Spinal cord (tissue), 10 donors: ENCODE data around the gene INTS7. TPM values are rescaled to one million over a fixed set of nuclear protein-coding genes. Genes with fewer than 3 reads are reported as not detected.

Source experiments
- DNase-seq, 6 donors: peaks; one replicate each; pipeline versions ENCODE4 v3.0.0 to v3.0.0-alpha.2; 2013 to 2015; ENCODE audit warnings: low spot score in 6 of 6, low read depth in 4 of 6
- H3K27ac ChIP-seq: one replicate; pipeline ENCODE4 v1.5.1; 2013; ENCODE audit warnings: low read depth, low read length, control low read depth
- H3K27me3 ChIP-seq: one replicate; pipeline ENCODE4 v1.6.1; 2013; ENCODE audit warnings: low read length; ENCODE audit not compliant: control insufficient read depth, insufficient read depth
- H3K36me3 ChIP-seq: one replicate; pipeline ENCODE4 v1.6.1; 2013; ENCODE audit warnings: low read length; ENCODE audit not compliant: control insufficient read depth, insufficient read depth
- H3K4me1 ChIP-seq: one replicate; pipeline ENCODE4 v1.6.1; 2013; ENCODE audit warnings: low read length; ENCODE audit not compliant: control insufficient read depth, insufficient read depth
- H3K4me3 ChIP-seq: one replicate; pipeline ENCODE4 v1.5.1; 2013; ENCODE audit warnings: low read depth, low read length, control low read depth
- H3K9me3 ChIP-seq: one replicate; pipeline ENCODE4 v1.6.1; 2013; ENCODE audit warnings: low read length; ENCODE audit not compliant: control insufficient read depth, insufficient read depth
- WGBS: methylation state at CpG from one replicate; pipeline ENCODE4 v1.1.5; 2013; ENCODE audit warnings: missing lambda C conversion rate; ENCODE audit not compliant: insufficient coverage; 5-methylcytosine and 5-hydroxymethylcytosine counted together
- long read RNA-seq, 4 donors: transcript quantifications; one replicate each; lab custom pipeline, GENCODE V29; 2026
- polyA plus RNA-seq, 2 donors: library from polyadenylated mRNA; unstranded; fragments of 120-200 nt; gene quantifications; one replicate each; pipeline ENCODE4 v1.2.1, GENCODE V29; 2013; ENCODE audit not compliant: insufficient read length in 2 of 2
- total RNA-seq, 2 donors: library from RNA; depleted of rRNA in 1 of 2; stranded (reverse); fragments of 120-200 nt in 1 of 2; fragments of >200 nt in 1 of 2; gene quantifications; one replicate each; pipeline versions ENCODE4 v1.2.3 to v1.2.4, GENCODE V29; 2013 to 2014
- donor health status: healthy.

The INTS7 gene, protein sequence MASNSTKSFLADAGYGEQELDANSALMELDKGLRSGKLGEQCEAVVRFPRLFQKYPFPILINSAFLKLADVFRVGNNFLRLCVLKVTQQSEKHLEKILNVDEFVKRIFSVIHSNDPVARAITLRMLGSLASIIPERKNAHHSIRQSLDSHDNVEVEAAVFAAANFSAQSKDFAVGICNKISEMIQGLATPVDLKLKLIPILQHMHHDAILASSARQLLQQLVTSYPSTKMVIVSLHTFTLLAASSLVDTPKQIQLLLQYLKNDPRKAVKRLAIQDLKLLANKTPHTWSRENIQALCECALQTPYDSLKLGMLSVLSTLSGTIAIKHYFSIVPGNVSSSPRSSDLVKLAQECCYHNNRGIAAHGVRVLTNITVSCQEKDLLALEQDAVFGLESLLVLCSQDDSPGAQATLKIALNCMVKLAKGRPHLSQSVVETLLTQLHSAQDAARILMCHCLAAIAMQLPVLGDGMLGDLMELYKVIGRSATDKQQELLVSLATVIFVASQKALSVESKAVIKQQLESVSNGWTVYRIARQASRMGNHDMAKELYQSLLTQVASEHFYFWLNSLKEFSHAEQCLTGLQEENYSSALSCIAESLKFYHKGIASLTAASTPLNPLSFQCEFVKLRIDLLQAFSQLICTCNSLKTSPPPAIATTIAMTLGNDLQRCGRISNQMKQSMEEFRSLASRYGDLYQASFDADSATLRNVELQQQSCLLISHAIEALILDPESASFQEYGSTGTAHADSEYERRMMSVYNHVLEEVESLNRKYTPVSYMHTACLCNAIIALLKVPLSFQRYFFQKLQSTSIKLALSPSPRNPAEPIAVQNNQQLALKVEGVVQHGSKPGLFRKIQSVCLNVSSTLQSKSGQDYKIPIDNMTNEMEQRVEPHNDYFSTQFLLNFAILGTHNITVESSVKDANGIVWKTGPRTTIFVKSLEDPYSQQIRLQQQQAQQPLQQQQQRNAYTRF
- total RNA-seq, result 10 to 100 TPM; 17.7 to 22.5 TPM
- polyA plus RNA-seq, result 10 to 100 TPM; 12.8 to 17.5 TPM
- long read RNA-seq, donor 1, full-length matches to known transcripts, result 1 of 1 reads
- long read RNA-seq, donor 1, partial matches to known transcripts, result 0 of 1 reads
- long read RNA-seq, donor 1, other reads (novel, unspliced or antisense), result 0 of 1 reads
- long read RNA-seq, donor 2, partial matches to known transcripts, result 0 of 1 reads
- long read RNA-seq, donor 2, other reads (novel, unspliced or antisense), result 0 of 1 reads
- long read RNA-seq, donor 3, result 0 reads
- long read RNA-seq, donor 4, partial matches to known transcripts, result 11 of 11 reads
- long read RNA-seq, donor 4, other reads (novel, unspliced or antisense), result 0 of 11 reads

GRCh38 chr1:212035123-212035834, at the start of gene INTS7, which contains the start of gene DTL:
INTS7 (minus strand) TSS chr1:212035557; CDS start chr1:212035437, 120 bp downstream.
DTL (plus strand) TSS chr1:212035748; CDS start chr1:212035891, 143 bp downstream.
- under 1% methylated on average over 53 of the region's 53 CpGs for WGBS
- peak; percentile 99 to 100 (median 100) for DNase-seq
- Histone ChIP-seq H3K36me3 (no peaks in the 10 kb centered on the region), H3K27ac (peak within 1 kb of the TSS; percentile 99), H3K4me1 (peaks cover 8% of the 10 kb centered on the region), H3K9me3 (no peaks in the 10 kb centered on the region), H3K4me3 (peak within 1 kb of the TSS; percentile 81), H3K27me3 (no peaks in the 10 kb centered on the region)

DNA sequence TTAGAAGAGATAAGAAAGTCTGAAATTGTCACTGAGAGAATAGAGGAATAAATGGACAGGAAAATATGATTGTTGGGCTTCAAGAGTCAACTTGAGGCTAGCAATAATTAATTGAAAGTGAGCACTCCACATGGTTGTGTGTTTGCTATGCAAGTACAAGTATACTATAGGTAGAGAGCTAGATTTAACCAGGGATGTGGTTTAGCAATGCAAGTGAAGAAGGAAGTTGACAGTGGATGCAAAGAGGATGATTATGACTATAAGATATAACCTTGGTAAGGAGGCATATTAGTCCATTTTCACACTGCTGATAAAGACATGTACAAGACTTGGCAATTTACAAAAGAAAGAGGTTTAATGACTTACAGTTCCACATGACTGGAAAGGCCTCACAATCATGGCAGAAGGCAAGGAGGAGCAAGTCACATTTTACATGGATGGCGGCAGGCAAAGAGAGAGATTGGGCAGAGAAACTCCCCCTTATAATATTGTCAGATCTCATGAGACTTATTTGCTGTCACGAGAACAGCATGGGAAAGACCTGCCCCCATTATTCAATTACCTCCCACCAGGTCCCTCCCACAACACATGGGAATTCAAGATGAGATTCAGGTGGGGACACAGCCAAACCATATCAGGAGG, 47.5 kb upstream of the INTS7 start:
- Histone ChIP-seq H3K27me3 (no peaks in the 10 kb centered on the region), H3K4me3 (no peak overlapping the region), H3K27ac (no peak overlapping the region), H3K4me1 (no peaks in the 10 kb centered on the region), H3K36me3 (no peaks in the 10 kb centered on the region), H3K9me3 (no peaks in the 10 kb centered on the region)
- WGBS, result no CpG with 5 or more reads among the region's 2 CpGs
- no peak for DNase-seq

DNA sequence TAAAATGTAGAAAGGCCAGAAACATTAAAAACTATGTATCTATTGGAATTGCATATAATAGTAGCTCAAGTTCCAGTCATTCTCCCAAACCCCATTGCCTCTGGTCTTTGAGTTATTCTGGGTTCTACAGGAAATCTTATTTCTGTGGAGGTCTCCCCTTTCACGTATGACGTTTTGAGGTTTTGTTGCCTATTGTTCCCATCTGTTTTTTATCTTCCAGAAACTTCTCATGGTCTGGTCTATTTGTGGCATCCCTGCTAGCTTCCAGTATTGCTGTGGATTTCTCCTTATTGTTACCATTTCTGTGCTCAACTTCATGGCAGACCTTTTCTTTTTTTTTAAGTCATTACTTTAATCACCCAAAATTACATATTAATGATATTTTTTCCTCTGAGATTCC, 43.5 kb upstream of the INTS7 start:
- H3K27ac ChIP-seq, result no peak overlapping the region
- no peaks in the 10 kb centered on the region for H3K9me3 ChIP-seq
- DNase-seq, result no peak
- WGBS, result no CpG with 5 or more reads among the region's 2 CpGs
- H3K4me3 ChIP-seq, result no peak overlapping the region
- H3K27me3 ChIP-seq, result no peaks in the 10 kb centered on the region
- no peaks in the 10 kb centered on the region for H3K4me1 ChIP-seq
- no peaks in the 10 kb centered on the region for H3K36me3 ChIP-seq

DNA sequence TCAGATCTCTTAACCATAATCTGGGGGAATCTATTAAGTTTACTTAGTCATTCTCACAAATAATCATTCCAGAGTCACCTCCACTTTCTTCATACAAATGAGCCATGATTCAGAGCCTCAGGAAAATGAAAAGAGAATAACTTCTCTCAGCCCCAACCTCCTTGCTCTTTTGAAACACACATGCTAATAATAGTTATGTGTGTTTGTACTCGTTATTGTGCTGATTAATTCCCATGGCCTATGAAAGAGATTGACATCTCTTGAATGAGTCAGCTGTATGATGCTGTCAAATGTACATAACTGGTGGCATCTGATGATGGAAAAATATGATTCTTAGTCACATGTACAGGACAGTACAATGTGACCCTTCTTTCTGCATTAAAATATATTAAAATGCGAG, 41.7 kb upstream of the INTS7 start:
- no peak overlapping the region for H3K4me3 ChIP-seq
- no peak overlapping the region for H3K27ac ChIP-seq
- H3K9me3 ChIP-seq, result no peaks in the 10 kb centered on the region
- no peak for DNase-seq
- no CpG with 5 or more reads among the region's 2 CpGs for WGBS
- no peaks in the 10 kb centered on the region for H3K36me3 ChIP-seq
- no peaks in the 10 kb centered on the region for H3K4me1 ChIP-seq
- H3K27me3 ChIP-seq, result no peaks in the 10 kb centered on the region

DNA sequence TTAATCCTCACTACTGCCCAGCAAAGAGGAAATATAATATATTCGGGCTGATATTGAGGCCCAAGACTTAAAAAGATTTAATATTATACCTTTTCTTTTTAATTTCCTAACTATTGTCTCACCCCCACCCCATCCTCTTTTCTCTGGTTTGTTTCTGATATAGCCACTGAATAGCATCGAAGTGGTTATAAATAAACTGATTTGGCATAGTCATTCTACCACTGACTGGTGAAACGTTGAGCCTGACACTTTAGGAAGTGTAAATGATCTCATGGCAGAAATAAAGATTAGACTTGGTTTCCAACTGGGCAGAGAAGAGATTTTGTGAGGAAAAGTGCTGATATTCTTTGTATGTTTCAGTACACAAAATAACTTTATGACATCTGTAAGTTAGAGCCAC, 39.5 kb upstream of the INTS7 start:
- WGBS, result no CpG with 5 or more reads among the region's 3 CpGs
- Histone ChIP-seq H3K9me3 (no peaks in the 10 kb centered on the region), H3K36me3 (no peaks in the 10 kb centered on the region), H3K4me1 (no peaks in the 10 kb centered on the region), H3K4me3 (no peak overlapping the region), H3K27me3 (no peaks in the 10 kb centered on the region), H3K27ac (no peak overlapping the region)
- no peak for DNase-seq

DNA sequence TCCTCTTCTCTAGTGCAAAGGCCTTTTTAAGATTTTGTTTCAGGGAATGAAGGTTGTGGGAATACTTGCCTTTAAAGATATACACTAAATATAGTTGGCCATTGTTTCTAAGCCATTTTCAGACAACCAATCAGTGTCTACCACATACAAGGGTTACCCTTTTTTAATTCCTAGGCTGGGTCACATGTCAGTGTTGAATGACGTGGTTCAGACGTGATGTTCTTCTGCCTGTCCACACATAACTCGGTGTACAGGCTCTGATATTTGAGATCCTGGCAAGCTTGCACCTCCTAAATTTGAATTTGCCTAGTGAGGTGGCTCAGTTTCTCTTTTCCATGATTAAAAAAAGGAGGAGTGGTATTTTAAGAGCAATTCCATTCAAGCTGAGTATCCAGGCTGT, 39.0 kb upstream of the INTS7 start:
- Histone ChIP-seq H3K9me3 (no peaks in the 10 kb centered on the region), H3K4me1 (no peaks in the 10 kb centered on the region), H3K27me3 (no peaks in the 10 kb centered on the region), H3K27ac (no peak overlapping the region), H3K4me3 (no peak overlapping the region), H3K36me3 (no peaks in the 10 kb centered on the region)
- DNase-seq, result no peak
- 86% methylated on average over 3 of the region's 3 CpGs for WGBS

GRCh38 chr1:212073490-212073889, 38.1 kb upstream of the INTS7 start:
- DNase-seq, result no peak
- no peak overlapping the region for H3K27ac ChIP-seq
- no peaks in the 10 kb centered on the region for H3K4me1 ChIP-seq
- no peaks in the 10 kb centered on the region for H3K36me3 ChIP-seq
- no peaks in the 10 kb centered on the region for H3K9me3 ChIP-seq
- H3K27me3 ChIP-seq, result no peaks in the 10 kb centered on the region
- no CpG with 5 or more reads among the region's 1 CpG for WGBS
- H3K4me3 ChIP-seq, result no peak overlapping the region

DNA sequence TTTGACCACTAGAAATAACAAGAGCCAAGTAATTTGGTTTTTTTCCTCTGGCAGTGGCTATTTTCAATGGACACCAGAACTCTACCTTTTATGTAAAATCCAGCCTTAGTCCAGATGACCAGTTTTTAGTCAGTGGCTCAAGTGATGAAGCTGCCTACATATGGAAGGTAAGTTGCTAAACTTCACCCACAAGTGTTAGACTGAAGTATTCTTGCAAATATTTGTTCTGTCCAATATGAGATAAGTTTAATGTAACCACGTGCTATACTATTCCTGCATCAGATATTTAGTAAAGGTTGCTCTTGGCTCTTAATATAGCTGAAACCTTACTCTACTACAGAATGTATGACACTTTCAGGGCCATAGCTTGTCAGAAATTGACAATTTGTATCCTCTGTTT, 36.7 kb upstream of the INTS7 start:
- Histone ChIP-seq H3K27me3 (no peaks in the 10 kb centered on the region), H3K9me3 (no peaks in the 10 kb centered on the region), H3K27ac (no peak overlapping the region), H3K36me3 (no peaks in the 10 kb centered on the region), H3K4me1 (no peaks in the 10 kb centered on the region), H3K4me3 (no peak overlapping the region)
- DNase-seq, result no peak
- WGBS, result no CpG with 5 or more reads among the region's 1 CpG
